ENCODE data around the gene CTTN. TPM values are rescaled to one million over a fixed set of nuclear protein-coding genes. Genes with fewer than 3 reads are reported as not detected.
"Not testable (repeated sequence)": the region's sequence is repeated elsewhere in the genome, so short reads cannot be mapped to it uniquely, and the experiment has no call there.

The CTTN gene
- total RNA-seq, 1 experiment from 2014 or later, result 448 TPM

- intact Hi-C loops (cut with micrococcal nuclease; ENCODE audit: unreplicated experiment), result no loop called here
- Mint-ChIP-seq H3K27me3 (ENCODE audit: unreplicated experiment) (no peaks in the 10 kb centered on the region), H3K4me1 (ENCODE audit: low read depth, unreplicated experiment) (no peaks in the 10 kb centered on the region), H3K36me3 (ENCODE audit: insufficient read depth, unreplicated experiment) (peaks cover 8% of the 10 kb centered on the region), H3K9me3 (ENCODE audit: low read depth, unreplicated experiment) (peaks cover 13% of the 10 kb centered on the region), H3K27ac (ENCODE audit: unreplicated experiment) (no peak overlapping the region), H3K4me3 (ENCODE audit: low read depth, unreplicated experiment) (no peak overlapping the region)
- no peak for DNase-seq
- no peak for TF ChIP-seq CTCF (IDR thresholded peaks at IDR 0.05; ENCODE audit: unreplicated experiment)
- CTCF ChIA-PET, result no interaction called here
- BruUV-seq (replicated peaks), result no TSS peak
Observed at GRCh38 chr11:70445091-70445490, 46.8 kb downstream of the CTTN start.

- intact Hi-C loops (cut with micrococcal nuclease; ENCODE audit: unreplicated experiment), result no loop called here
- Mint-ChIP-seq H3K27me3 (ENCODE audit: unreplicated experiment) (no peaks in the 10 kb centered on the region), H3K27ac (ENCODE audit: unreplicated experiment) (no peak overlapping the region), H3K36me3 (ENCODE audit: insufficient read depth, unreplicated experiment) (peaks cover 3% of the 10 kb centered on the region), H3K4me3 (ENCODE audit: low read depth, unreplicated experiment) (no peak overlapping the region), H3K9me3 (ENCODE audit: low read depth, unreplicated experiment) (peaks cover 15% of the 10 kb centered on the region), H3K4me1 (ENCODE audit: low read depth, unreplicated experiment) (no peaks in the 10 kb centered on the region)
- no TSS peak for BruUV-seq (replicated peaks)
- CTCF ChIA-PET, result no interaction called here
- no peak for TF ChIP-seq CTCF (IDR thresholded peaks at IDR 0.05; ENCODE audit: unreplicated experiment)
- DNase-seq, result no peak
Observed at GRCh38 chr11:70445605-70446004, 47.3 kb downstream of the CTTN start.

GRCh38 chr11:70448983-70449567 lies 50.7 kb downstream of the CTTN start:
- Mint-ChIP-seq H3K4me3 (ENCODE audit: low read depth, unreplicated experiment) (no peak overlapping the region), H3K9me3 (ENCODE audit: low read depth, unreplicated experiment) (peaks cover 15% of the 10 kb centered on the region), H3K36me3 (ENCODE audit: insufficient read depth, unreplicated experiment) (no peaks in the 10 kb centered on the region), H3K4me1 (ENCODE audit: low read depth, unreplicated experiment) (no peaks in the 10 kb centered on the region), H3K27me3 (ENCODE audit: unreplicated experiment) (no peaks in the 10 kb centered on the region), H3K27ac (ENCODE audit: unreplicated experiment) (no peak overlapping the region)
- no TSS peak for BruUV-seq (replicated peaks)
- DNase-seq, result no peak
- TF ChIP-seq CTCF (IDR thresholded peaks at IDR 0.05; ENCODE audit: unreplicated experiment), result peak; percentile 44
- CTCF ChIA-PET, result no interaction called here
- intact Hi-C loops (cut with micrococcal nuclease; ENCODE audit: unreplicated experiment), result no loop called here

GRCh38 chr11:70454197-70454767 lies 56.0 kb downstream of the CTTN start:
- intact Hi-C loops (cut with micrococcal nuclease; ENCODE audit: unreplicated experiment), result no loop called here
- Mint-ChIP-seq H3K27me3 (ENCODE audit: unreplicated experiment) (no peaks in the 10 kb centered on the region), H3K4me3 (ENCODE audit: low read depth, unreplicated experiment) (no peak overlapping the region), H3K4me1 (ENCODE audit: low read depth, unreplicated experiment) (no peaks in the 10 kb centered on the region), H3K27ac (ENCODE audit: unreplicated experiment) (no peak overlapping the region), H3K9me3 (ENCODE audit: low read depth, unreplicated experiment) (peaks cover 7% of the 10 kb centered on the region), H3K36me3 (ENCODE audit: insufficient read depth, unreplicated experiment) (no peaks in the 10 kb centered on the region)
- no TSS peak for BruUV-seq (replicated peaks)
- no peak for DNase-seq
- CTCF ChIA-PET, result no interaction called here
- TF ChIP-seq CTCF (IDR thresholded peaks at IDR 0.05; ENCODE audit: unreplicated experiment), result no peak

- BruUV-seq (replicated peaks); H3K9me3 Mint-ChIP-seq (ENCODE audit: low read depth, unreplicated experiment); intact Hi-C loops (cut with micrococcal nuclease; ENCODE audit: unreplicated experiment); H3K27me3 Mint-ChIP-seq (ENCODE audit: unreplicated experiment); H3K4me3 Mint-ChIP-seq (ENCODE audit: low read depth, unreplicated experiment); H3K4me1 Mint-ChIP-seq (ENCODE audit: low read depth, unreplicated experiment); H3K27ac Mint-ChIP-seq (ENCODE audit: unreplicated experiment); DNase-seq; H3K36me3 Mint-ChIP-seq (ENCODE audit: insufficient read depth, unreplicated experiment): not testable (repeated sequence)
- CTCF ChIA-PET, result interaction anchor here (0.6 kb wide), 1 partner anchor 22 kb away, joined by 3 read pairs; no protein-coding TSS in a partner anchor
Observed at GRCh38 chr11:70454811-70455210, 56.5 kb downstream of the CTTN start.

All from Calu3 (cell line).